SKM-1 treated with dmso at 0.1 percent for 144 hours (cell line): Measurements from ENCODE around the gene PTBP2.
A peak's percentile ranks its signal among the peaks of the same experiment; 100 is the strongest.

ENCODE experiments used
- DNase-seq: peaks from one replicate; lab custom pipeline; 2025; ENCODE audit not compliant: unreplicated experiment; lab: John Stamatoyannopoulos, UW

The PTBP2 gene

GRCh38 chr1:96815914-96816313, 94.3 kb downstream of the PTBP2 start:
- no peak for DNase-seq

DNA sequence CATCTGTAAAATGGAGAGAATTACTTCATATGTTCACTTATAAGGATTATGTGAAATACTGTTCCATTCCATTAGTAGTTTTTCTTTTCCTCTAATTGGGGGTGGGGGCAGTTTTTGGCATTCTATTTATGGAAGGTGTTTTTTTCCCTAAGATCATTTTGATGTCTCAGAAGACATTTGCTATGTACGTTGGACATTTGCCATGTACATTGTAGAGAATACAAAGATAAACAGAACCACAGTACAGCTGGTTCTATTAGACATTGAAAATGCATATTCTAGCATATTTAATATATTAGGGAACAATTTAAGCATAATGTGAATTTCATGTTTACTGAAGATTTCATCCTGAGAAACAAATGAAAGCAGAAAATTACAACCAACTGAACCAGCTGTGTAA, 98.5 kb downstream of the PTBP2 start:
- no peak for DNase-seq

DNA sequence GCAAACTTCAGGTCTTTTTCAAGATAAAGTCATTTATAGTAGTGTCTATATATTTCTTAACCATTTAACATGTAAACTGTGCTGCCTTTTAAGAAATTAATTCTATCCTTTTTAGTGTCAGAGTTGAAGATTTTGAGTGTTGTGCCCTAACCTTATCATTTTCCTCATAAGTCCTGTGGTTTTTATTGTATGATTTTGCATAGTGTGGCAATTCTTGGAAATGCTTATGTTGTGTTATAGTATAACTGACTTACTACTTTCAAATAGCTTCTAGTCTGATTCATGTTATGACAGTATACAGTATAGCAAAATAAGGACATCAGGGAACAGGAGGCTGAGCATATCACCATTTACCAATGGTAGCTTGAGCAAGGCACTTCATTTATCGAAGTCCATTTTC, 99.1 kb downstream of the PTBP2 start:
- no peak for DNase-seq

GRCh38 chr1:96825231-96825630, 103.6 kb downstream of the PTBP2 start:
- DNase-seq: no peak

DNA sequence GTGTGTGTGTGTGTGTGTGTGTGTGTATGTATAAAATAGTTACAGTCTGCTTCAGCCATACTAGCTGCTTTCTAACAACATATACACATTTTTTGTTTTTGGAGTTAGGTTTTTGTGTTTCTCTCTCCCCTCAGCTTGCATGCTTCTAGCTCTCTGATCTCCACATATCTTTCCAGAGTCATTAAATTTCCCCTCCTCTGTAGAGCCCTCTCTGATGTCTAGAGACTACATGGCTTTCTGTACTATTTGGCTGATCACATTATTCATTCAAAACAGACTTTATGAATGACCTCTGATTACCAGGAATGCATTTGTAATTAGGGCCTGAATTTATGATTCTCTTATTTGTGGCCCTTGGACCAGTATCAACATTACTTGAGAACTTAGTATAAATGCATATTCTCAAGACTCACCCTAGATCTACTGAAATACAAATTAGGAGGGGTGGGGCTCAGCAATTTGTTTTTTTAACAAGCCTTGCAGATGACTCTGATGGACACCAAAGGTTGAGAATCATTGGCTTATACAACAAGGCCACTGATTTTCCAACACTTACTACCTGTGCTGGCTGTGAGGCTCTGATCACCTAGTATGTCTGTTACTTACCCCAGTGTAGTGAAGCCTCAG, 104.5 kb downstream of the PTBP2 start:
- DNase-seq: no peak

- no peak for DNase-seq
Measured at GRCh38 chr1:96833376-96833775, 111.8 kb downstream of the PTBP2 start.

DNA sequence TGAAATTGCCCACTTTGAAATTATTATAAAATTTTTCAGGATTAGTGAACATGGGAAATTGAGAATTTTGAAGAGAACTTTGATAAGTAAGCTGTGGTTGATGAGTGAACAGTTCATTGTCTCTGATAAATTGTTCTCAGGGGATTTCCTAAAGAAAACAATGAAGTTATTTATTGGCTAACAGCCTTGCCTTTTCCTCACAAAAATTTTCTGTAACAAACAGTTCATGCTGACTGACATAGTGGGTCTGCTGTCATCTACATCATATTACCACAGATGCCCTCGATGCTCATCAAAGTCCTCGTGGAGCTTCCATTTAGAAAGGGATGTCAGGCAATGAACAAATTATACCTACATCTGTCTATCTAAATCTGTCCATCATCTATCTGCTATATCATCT, 113.4 kb downstream of the PTBP2 start:
- DNase-seq: no peak

GRCh38 chr1:96837057-96837780, 115.6 kb downstream of the PTBP2 start:
- no peak for DNase-seq

- DNase-seq: no peak
Measured at GRCh38 chr1:96837781-96838216, 116.2 kb downstream of the PTBP2 start.

DNA sequence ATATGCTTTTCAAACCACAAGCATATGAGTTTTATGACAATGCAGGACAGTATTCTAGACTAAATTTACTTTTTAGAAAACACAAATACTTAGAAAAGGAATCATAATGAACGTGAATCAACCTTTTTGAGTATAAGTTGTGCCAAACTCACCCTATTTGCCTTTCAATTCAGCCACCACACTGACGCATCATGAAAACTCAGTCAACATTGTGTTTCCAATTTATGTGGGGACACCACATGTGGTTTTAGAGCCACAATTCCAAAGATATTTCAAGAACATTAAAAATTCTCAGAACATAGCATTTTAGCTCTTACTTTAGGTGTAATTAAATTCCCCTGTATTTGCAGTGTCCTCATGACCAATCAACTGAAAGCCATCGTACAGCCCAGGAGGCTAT, 118.8 kb downstream of the PTBP2 start:
- no peak for DNase-seq

DNA sequence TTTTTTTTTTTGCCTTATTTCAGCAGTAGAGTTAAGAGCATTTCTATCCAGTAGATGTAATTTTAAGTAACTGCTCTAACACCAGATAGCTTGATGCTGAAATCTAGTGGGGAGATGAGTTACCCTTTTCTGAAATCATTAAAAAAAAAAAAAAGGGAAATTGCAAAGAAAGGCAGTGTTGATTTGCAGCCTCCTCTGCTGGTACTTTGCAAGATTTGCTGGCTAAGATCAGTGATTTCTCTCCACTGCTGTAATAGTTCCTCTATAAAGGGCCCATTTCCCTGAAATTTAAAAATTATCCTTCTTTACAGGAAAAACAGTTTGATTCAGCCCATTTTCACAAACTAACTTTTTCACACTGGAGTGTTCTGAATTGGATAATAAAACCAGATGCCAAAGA, 120.6 kb downstream of the PTBP2 start:
- DNase-seq: no peak

DNA sequence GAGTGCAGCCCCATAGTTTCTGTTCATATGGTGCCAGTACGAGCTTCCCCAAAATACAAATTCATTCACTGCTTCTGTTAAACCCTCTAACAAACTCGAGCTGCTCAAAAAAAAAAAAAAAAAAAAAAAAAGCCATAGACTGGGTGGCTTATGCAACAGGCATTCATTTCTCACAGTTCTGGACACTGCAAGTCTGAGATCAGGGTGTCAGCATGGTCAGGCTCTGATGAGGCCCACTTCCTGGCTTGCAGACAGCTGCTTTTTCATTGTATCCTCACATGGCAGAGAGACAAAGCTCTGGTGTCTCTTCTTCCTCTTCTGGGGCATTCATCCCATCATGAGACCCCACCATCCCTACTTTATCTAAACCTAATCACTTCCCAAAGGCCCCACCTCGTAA, 121.6 kb downstream of the PTBP2 start:
- DNase-seq: peak; percentile 46

DNA sequence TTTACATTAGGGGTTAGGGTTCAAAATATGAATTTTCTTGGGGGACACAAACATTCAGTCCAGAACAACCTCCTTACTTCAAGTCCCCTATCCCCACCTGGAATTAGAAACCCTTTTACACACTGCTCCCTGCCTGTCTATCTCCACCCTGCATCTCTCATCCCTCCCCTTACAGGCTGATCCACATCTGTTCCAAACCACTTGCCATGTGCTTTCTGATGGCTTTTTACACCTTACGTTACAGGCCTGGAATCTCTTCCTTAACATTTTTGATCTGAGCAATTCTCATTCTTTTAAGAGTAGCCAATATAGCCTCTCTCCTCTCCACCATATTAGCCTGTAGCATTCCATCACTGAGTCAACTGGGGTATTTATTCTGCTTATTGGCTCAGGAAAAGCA, 122.0 kb downstream of the PTBP2 start:
- no peak for DNase-seq

- DNase-seq: peak; percentile 15
Measured at GRCh38 chr1:96845464-96845863, 123.9 kb downstream of the PTBP2 start.

DNA sequence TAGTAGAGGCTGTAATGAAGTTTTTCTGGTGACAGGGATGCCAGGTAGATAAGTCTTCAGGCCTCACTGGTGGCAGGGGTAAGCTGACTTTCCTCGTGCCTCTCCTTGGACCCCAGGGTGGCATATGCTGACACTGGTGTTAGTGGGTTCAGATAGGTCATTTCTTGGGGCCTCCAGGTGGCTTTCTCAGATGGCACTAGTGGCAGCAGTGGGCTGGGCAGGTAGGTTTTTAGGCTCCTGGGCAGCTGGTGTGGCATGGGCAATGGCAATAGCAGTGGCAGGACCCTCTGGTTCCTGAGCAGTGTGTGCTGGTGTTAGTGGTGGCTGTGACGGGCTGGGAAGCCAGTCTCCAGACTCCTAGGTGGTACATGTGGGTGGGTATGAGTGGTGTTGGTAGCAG, 140.3 kb downstream of the PTBP2 start:
- no peak for DNase-seq

- DNase-seq: no peak
Measured at GRCh38 chr1:96863449-96863848, 141.9 kb downstream of the PTBP2 start.
